ENCODE data around the gene MEF2C.
A peak's percentile ranks its signal among the peaks of the same experiment; 100 is the strongest.
"Not testable (repeated sequence)": the region's sequence is repeated elsewhere in the genome, so short reads cannot be mapped to it uniquely, and the experiment has no call there.

The MEF2C gene

DNA sequence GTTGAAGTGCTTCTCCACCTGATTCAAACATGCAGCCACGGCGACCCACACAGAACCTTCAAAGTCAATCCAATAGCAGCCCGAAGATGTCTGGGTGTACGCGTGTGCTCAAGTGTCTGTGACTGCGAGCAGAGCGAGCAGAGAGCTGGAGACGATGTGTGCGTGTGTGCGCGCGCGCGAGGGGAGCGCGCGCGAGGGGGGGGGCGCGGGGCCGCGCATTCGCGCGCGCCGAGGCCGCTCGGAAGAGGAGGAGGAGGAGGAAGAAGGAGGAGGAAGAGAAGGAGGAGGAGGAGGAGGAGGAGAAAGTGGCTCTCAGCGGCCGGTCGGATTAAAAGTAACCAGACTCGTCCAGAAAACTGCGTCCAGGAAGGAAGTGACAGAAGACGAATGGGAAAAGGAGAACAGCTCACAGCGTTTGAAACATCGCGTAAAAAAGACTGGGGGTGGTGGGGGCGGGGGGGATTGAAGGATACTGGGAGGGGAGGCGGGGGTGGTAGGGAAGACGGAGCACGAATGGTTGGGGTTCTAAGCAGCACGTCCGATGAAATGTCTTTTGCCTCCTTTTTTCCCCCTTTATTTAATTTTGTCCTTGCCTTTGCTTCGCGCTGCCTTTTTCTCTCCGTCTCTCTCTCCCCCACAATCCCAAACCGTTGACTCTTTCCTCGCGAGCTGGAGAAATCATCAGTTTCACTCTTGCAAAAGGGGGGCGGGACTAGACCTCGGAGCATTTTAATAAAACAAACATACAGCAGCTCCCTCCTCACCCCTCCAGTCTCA lies at the start of gene MEF2C:
MEF2C (minus strand) TSS at position 126 of the 777 bp plus-strand sequence. CDS start 59,396 bp downstream, outside the sequence.
- Histone ChIP-seq H3K4me3 (peak within 1 kb of the TSS; percentile 86), H3K27ac (peak within 1 kb of the TSS; percentile 93), H4K20me1 (peaks cover 42% of the 10 kb centered on the region), H3K27me3 (no peaks in the 10 kb centered on the region), H3K4me1 (peaks cover 42% of the 10 kb centered on the region), H3K9me3 (no peaks in the 10 kb centered on the region), H3K9ac (peak within 1 kb of the TSS; percentile 93), H3K4me2 (peak within 1 kb of the TSS; percentile 82), H3K36me3 (0 out of 2 replicates have a peak, but pooled peaks cover 5% of the 10 kb centered on the region)
- TF ChIP-seq Cebpa-rat (IDR thresholded peaks at IDR 0.05): no peak

DNA sequence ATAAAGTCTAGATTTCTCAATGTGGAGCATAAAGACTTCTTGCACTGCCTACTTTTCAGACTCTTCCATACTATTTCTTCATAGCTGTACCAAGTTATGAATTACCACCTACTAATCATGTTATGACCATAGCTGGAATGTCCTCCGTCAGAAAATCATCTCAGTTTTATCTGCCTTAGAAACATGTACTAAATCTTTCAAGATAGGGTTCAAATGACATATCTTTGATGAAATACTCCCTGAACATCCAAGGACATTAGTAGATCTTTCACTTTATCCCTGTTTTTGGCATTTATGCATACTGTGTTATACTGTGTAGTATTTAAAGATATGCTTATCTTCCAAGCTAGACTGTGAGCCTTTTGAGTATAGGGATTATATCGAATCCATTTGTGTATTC lies 49.6 kb upstream of the MEF2C start:
- Histone ChIP-seq H3K4me2 (no peak overlapping the region), H3K36me3 (no peaks in the 10 kb centered on the region), H3K9ac (no peak overlapping the region), H3K9me3 (no peaks in the 10 kb centered on the region), H3K27ac (no peak overlapping the region), H3K27me3 (no peaks in the 10 kb centered on the region), H3K4me3 (no peak overlapping the region), H3K4me1 (no peaks in the 10 kb centered on the region), H4K20me1 (no peaks in the 10 kb centered on the region)
- no peak for TF ChIP-seq Cebpa-rat (IDR thresholded peaks at IDR 0.05)

DNA sequence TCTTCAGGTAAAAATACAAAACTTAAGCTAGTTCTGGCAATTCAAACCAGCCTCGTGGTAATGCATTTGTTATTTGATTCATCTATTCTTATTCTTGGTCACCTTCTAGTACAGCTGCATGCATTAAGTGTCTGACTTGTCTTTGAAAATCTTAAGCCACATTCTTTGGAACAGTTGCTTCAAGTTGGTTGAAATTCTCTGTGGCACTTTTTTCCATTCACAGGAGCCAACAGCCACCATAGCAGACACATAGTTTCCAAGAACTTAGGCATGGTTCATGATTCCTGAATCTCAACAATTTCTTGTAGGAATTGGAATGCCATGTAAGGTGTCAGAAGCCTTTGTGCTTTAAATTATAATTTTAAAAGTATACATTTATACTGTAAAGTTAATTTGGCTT lies 47.4 kb upstream of the MEF2C start:
- no peak for TF ChIP-seq Cebpa-rat (IDR thresholded peaks at IDR 0.05)
- Histone ChIP-seq H3K4me2 (no peak overlapping the region), H3K27ac (no peak overlapping the region), H4K20me1 (no peaks in the 10 kb centered on the region), H3K4me3 (no peak overlapping the region), H3K27me3 (no peaks in the 10 kb centered on the region), H3K36me3 (no peaks in the 10 kb centered on the region), H3K4me1 (no peaks in the 10 kb centered on the region), H3K9ac (no peak overlapping the region), H3K9me3 (no peaks in the 10 kb centered on the region)

DNA sequence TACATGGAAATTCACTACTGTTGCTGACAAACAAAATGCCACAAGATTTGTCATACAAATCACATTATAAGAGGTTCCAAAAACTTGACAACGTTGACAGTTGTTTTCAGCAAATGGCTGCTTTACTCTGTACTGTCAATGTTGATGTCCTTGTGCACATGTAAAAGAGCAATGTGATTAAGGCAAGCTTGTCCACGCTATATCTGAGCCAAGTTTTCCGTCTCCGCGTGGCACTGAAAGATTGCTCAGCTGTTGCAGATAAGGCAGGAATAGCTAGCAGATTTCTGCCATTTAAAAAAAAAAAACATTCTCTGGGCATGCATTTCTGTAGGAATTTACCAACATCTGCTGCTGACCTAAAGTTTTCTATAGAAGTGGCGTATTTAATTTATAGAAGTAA lies 46.4 kb upstream of the MEF2C start:
- Histone ChIP-seq H4K20me1 (no peaks in the 10 kb centered on the region), H3K4me3 (no peak overlapping the region), H3K4me1 (peaks cover 4% of the 10 kb centered on the region; the same call in 1 of the 2 replicates), H3K4me2 (no peak overlapping the region), H3K27me3 (no peaks in the 10 kb centered on the region), H3K9ac (no peak overlapping the region), H3K9me3 (no peaks in the 10 kb centered on the region), H3K36me3 (no peaks in the 10 kb centered on the region), H3K27ac (no peak overlapping the region)
- no peak for TF ChIP-seq Cebpa-rat (IDR thresholded peaks at IDR 0.05)

DNA sequence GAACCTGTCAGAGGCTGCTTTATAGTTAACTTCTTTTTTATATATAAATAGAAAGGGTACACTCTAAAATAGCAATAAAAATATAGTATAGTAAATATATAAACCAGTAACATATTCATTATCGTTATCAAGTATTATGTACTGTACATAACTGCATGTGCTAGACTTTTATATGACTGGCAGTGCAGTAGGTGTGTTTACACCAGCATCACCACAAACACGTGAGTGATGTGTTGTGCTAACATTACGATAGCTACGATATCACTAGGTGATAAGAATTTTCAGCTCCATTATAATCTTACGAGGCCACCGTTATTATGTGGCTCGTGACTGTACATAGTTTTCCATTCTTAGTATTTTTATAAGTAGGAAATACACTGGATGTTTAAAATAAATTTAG lies 43.8 kb upstream of the MEF2C start:
- H3K27ac ChIP-seq: no peak overlapping the region
- no peak for TF ChIP-seq Cebpa-rat (IDR thresholded peaks at IDR 0.05)
- H3K9ac ChIP-seq: no peak overlapping the region
- H3K36me3 ChIP-seq: no peaks in the 10 kb centered on the region
- H3K4me1 ChIP-seq: peaks cover 7% of the 10 kb centered on the region; the same call in 1 of the 2 replicates
- H3K4me2 ChIP-seq: no peak overlapping the region
- no peak overlapping the region for H3K4me3 ChIP-seq
- no peaks in the 10 kb centered on the region for H3K27me3 ChIP-seq
- no peaks in the 10 kb centered on the region for H3K9me3 ChIP-seq
- H4K20me1 ChIP-seq: no peaks in the 10 kb centered on the region

DNA sequence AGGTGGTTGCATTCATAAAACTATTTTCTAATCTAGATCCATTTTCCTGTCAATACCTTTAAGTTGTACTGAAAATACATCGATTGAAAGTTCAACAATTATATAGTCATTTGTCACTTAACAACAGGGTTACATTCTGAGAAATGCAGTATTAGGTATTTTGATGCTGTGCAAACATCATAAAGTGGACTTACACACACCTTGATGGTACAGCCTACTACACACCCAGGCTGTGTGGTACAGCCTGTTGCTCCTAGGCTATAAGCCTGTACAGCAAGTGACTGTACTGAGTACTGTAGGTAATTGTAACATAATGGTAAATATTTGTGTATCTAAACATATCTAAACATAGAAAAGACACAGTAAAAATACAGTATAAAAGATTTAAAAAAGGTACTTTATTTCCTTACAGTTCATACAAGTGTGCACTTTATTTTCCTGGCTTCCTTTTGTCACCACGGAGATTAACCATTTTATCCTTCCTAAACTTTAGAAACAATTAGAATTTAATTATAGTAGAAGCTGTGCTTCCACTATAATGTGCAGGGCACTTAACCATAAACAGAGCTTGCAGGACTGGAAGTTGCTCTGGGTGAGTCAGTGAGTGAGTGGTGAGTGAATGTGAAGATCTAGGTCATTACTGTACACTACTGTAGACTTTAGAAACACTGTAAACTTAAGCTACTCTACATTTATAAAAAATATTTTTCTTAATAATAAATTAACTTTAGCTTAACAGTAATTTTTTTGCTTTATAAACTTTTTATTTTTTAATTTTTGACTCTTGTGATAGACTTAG lies 42.9 kb upstream of the MEF2C start:
- no peaks in the 10 kb centered on the region for H3K9me3 ChIP-seq
- H3K9ac ChIP-seq: no peak overlapping the region
- no peaks in the 10 kb centered on the region for H4K20me1 ChIP-seq
- no peaks in the 10 kb centered on the region for H3K27me3 ChIP-seq
- H3K4me3 ChIP-seq: no peak overlapping the region
- H3K4me2 ChIP-seq: no peak overlapping the region
- H3K36me3 ChIP-seq: peaks cover 4% of the 10 kb centered on the region; the same call in 1 of the 2 replicates
- H3K4me1 ChIP-seq: peaks cover 7% of the 10 kb centered on the region; the same call in 1 of the 2 replicates
- TF ChIP-seq Cebpa-rat (IDR thresholded peaks at IDR 0.05): no peak
- no peak overlapping the region for H3K27ac ChIP-seq

DNA sequence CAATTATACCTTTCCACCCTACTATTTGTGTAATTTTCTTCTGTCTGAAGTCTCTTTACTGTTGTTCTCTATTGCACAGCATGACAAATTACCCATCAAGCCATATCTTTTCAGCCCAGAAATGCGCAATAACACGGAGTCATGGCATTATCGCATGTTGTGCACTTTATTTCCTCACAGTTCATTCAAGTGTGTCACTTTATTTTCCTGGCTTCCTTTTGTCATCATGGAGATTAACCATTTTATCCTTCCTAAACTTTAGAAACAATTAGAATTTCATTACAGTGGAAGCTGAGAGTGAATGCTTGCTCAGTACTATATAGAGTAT lies 41.3 kb upstream of the MEF2C start:
- H4K20me1 ChIP-seq: no peaks in the 10 kb centered on the region
- no peak overlapping the region for H3K9ac ChIP-seq
- no peak for TF ChIP-seq Cebpa-rat (IDR thresholded peaks at IDR 0.05)
- H3K36me3 ChIP-seq: peaks cover 13% of the 10 kb centered on the region; the same call in 1 of the 2 replicates
- H3K4me1 ChIP-seq: peaks cover 7% of the 10 kb centered on the region; the same call in 1 of the 2 replicates
- H3K9me3 ChIP-seq: no peaks in the 10 kb centered on the region
- no peaks in the 10 kb centered on the region for H3K27me3 ChIP-seq
- H3K27ac ChIP-seq: no peak overlapping the region
- H3K4me3 ChIP-seq: no peak overlapping the region
- H3K4me2 ChIP-seq: no peak overlapping the region

DNA sequence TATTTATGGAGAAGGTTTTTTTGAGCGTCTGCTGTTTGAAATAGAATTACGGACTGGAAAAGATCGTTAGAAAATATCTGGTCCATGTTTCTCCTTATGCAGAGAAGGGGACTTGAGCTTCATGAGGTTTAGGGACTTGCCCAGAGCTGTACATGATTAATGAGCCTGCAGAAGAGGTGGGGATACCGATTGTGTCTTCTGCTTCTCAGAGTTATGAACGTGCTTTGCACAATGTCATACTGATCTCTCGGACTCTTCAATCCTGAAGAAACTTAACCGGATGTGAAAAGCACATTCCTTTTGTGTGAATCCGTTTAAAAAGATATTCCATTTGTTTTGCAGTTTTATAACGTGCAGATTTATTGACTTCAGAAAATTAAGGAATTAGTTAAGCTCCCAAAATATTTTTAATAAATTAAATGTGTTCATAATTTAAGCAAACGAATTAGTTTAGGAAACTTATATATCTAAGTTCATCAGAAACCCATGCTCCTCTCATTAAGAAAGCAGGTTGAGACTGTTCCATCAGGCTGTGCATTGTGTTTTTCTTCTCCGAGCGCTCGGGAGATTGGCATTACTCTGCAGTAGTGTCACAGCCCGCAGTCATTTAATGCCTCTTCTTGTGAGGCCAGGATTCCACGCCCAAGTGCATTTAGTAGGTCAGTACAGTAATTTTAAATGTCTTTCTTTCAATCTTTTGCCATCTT lies 40.8 kb upstream of the MEF2C start:
- H3K4me3 ChIP-seq: no peak overlapping the region
- no peaks in the 10 kb centered on the region for H4K20me1 ChIP-seq
- peaks cover 7% of the 10 kb centered on the region; the same call in 1 of the 2 replicates for H3K4me1 ChIP-seq
- no peak overlapping the region for H3K4me2 ChIP-seq
- peaks cover 13% of the 10 kb centered on the region; the same call in 1 of the 2 replicates for H3K36me3 ChIP-seq
- H3K9me3 ChIP-seq: no peaks in the 10 kb centered on the region
- no peak for TF ChIP-seq Cebpa-rat (IDR thresholded peaks at IDR 0.05)
- no peak overlapping the region for H3K27ac ChIP-seq
- no peaks in the 10 kb centered on the region for H3K27me3 ChIP-seq
- H3K9ac ChIP-seq: no peak overlapping the region

DNA sequence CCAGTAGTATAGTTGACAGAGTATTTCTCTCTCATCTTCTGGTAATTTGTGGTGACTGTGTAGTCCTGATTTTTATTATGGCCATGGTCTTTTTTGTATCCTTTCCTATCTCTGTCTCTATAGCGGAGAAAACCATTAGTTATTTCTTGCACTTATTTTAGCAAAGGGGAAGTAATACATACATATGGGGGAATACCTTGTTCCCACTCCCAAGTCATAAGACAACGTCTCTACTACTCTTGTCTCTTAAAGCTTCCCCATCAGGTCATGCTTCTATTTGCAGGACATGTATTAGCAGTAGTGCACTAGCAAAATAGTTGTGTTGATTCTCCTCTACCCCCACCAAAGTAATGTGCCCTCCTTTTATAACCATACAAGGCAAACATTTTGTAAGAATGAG lies 29.8 kb upstream of the MEF2C start:
- H3K9me3 ChIP-seq, H3K27ac ChIP-seq, H3K27me3 ChIP-seq, H3K9ac ChIP-seq, H4K20me1 ChIP-seq, H3K36me3 ChIP-seq, H3K4me2 ChIP-seq, H3K4me3 ChIP-seq: not testable (repeated sequence)
- H3K4me1 ChIP-seq: peaks cover 11% of the 10 kb centered on the region

DNA sequence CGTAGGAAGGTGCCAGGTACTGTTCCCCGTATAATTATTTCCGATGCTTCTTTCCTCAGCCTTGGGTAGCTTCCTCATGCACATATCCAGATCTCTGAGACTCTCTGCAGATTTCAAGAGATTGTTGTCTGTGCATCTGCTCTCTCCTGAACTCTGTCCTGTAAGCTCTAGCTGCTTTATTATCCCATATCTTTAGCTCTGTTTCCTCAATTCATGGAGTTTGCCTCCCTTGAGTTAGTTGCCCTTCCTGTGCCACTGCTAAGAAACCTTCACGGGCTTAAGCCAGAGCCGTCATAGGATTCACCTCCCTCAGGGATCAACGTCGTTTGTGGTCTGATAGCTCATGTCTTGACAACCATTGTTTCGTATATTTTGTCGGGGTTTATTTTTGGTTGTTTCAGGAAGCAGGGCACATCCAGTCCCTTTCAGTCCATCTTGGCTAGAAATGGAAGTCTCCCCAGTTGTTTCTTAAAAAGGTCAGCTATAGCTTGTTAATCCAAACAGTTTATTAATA lies 28.1 kb upstream of the MEF2C start:
- H3K9ac ChIP-seq, H4K20me1 ChIP-seq, H3K27me3 ChIP-seq, H3K27ac ChIP-seq, H3K36me3 ChIP-seq, H3K4me3 ChIP-seq, H3K9me3 ChIP-seq: not testable (repeated sequence)
- Histone ChIP-seq H3K4me2 (peak overlapping the region; percentile 51), H3K4me1 (peaks cover 11% of the 10 kb centered on the region)

DNA sequence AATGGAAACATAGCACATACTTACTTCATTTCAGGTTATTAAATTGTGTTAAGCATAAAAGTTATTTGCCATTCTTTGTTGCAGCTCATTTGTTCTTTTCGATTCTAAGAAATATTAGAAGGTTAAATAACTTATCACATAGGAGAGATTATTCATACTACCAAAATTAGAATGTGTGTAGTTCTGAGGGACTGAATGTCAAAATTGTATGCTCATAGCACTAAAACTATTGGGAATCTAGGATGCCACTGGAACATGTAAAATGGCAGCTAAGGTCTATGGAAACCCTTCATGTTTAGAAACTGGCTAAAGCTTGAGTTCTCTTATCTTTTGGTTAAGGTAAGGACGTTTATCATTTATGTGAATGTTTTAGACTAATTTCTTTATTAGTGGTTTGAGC lies 21.5 kb upstream of the MEF2C start:
- not testable (repeated sequence) for H3K36me3 ChIP-seq, H3K27me3 ChIP-seq, H3K9me3 ChIP-seq, H3K4me2 ChIP-seq, H3K4me3 ChIP-seq, H3K27ac ChIP-seq, H3K4me1 ChIP-seq, H4K20me1 ChIP-seq, H3K9ac ChIP-seq

DNA sequence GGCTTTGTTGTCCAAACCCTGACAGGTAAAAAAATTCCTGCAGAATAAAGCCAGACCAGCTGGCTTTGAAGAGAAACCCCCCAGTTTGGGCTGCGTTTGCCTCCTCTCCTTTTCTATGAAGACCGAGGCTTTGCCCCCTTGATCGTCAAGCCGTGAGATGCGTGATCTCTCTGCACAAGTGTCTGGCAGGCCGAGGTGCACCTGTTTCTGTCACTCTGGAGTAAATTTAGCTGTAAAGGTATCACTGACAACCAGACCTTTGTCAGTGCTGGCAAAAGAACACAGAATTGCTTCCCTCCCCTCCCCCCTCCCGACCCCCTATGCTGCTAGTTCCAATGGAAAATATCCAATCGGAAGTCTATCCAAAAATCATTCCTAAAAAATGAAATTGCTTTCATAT lies 21.0 kb upstream of the MEF2C start:
- H3K27me3 ChIP-seq, H3K9ac ChIP-seq, H3K4me3 ChIP-seq, H3K4me1 ChIP-seq, H3K4me2 ChIP-seq, H4K20me1 ChIP-seq, H3K27ac ChIP-seq, H3K9me3 ChIP-seq, H3K36me3 ChIP-seq: not testable (repeated sequence)

DNA sequence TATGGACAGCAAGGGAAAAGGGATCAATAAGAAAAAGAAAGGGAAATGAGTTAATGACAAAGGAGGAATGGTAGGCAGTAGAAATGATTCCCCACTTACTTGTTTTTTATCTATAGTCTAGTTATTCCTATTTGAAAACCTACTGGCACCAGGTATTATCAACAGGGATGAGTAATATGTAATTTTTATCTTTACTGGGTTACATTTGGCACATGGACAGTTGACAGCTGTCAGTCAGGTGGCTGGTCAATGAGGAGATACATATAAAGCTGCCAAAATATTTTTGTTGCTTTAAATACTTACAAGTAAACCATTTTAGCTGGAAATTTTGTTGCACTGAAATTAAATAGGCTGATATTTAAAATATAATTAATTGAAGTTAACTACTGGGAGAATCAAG lies 18.1 kb upstream of the MEF2C start:
- H3K27ac ChIP-seq, H3K36me3 ChIP-seq, H4K20me1 ChIP-seq, H3K27me3 ChIP-seq, H3K9ac ChIP-seq, H3K4me3 ChIP-seq, H3K4me2 ChIP-seq, H3K9me3 ChIP-seq, H3K4me1 ChIP-seq: not testable (repeated sequence)
